Brain microvascular endothelial cell (primary cell): ENCODE data around the gene VAPB.

ENCODE experiments used
- DNase-seq: peaks from one replicate; pipeline ENCODE4 v3.0.0-alpha.2; 2020
- H3K27ac ChIP-seq: fragments of 250-450 bp; sonication (Bioruptor Pico); 2 replicates; pipeline ENCODE4 v1.5.1; 2020; ENCODE audit warnings: mild to moderate bottlenecking, moderate library complexity
- H3K27me3 ChIP-seq: fragments of 250-450 bp; sonication (Bioruptor Pico); replicated peaks from 2 replicates; pipeline ENCODE4 v1.5.1; 2020; ENCODE audit warnings: mild to moderate bottlenecking
- H3K36me3 ChIP-seq: fragments of 250-450 bp; sonication (Bioruptor Pico); replicated peaks from 2 replicates; pipeline ENCODE4 v1.5.1; 2020; ENCODE audit warnings: mild to moderate bottlenecking
- H3K4me3 ChIP-seq: 2 replicates; pipeline ENCODE4 v1.5.1; 2011; ENCODE audit warnings: low read depth, mild to moderate bottlenecking, control low read depth, low read length, moderate library complexity
- CTCF ChIP-seq: IDR thresholded peaks from 2 replicates; pipeline ENCODE4 v1.5.1; 2011; ENCODE audit warnings: low read depth, mild to moderate bottlenecking, moderate library complexity, low read length, control low read depth, inconsistent platforms; ENCODE audit errors: missing control alignments
- in situ Hi-C: cut with HindIII; loops from 2 replicates; pipeline ENCODE4 v1.10.0; 2017; ENCODE audit warnings: low sequenced_read_pairs, low pct_ligation_motif_present

The VAPB gene

GRCh38 chr20:58470336-58471192 is 81.5 kb downstream of the VAPB start:
- no peak for TF ChIP-seq CTCF
- DNase-seq: no peak
- Histone ChIP-seq H3K27ac (no peak overlapping the region), H3K4me3 (no peak overlapping the region), H3K36me3 (no peaks in the 10 kb centered on the region), H3K27me3 (no peaks in the 10 kb centered on the region)
- in situ Hi-C loops: no loop called here

GRCh38 chr20:58471193-58472164 is 82.5 kb downstream of the VAPB start:
- no peak for TF ChIP-seq CTCF
- Histone ChIP-seq H3K27ac (no peak overlapping the region), H3K4me3 (no peak overlapping the region), H3K36me3 (no peaks in the 10 kb centered on the region), H3K27me3 (no peaks in the 10 kb centered on the region)
- DNase-seq: no peak
- in situ Hi-C loops: no loop called here

GRCh38 chr20:58472273-58473018 is 83.4 kb downstream of the VAPB start:
- Histone ChIP-seq H3K4me3 (no peak overlapping the region), H3K27ac (no peak overlapping the region), H3K27me3 (no peaks in the 10 kb centered on the region), H3K36me3 (no peaks in the 10 kb centered on the region)
- no peak for DNase-seq
- in situ Hi-C loops: no loop called here
- no peak for TF ChIP-seq CTCF

- in situ Hi-C loops: no loop called here
- TF ChIP-seq CTCF: no peak
- no peak overlapping the region for H3K27ac ChIP-seq
- no peaks in the 10 kb centered on the region for H3K36me3 ChIP-seq
- no peak overlapping the region for H3K4me3 ChIP-seq
- H3K27me3 ChIP-seq: no peaks in the 10 kb centered on the region
- no peak for DNase-seq
These were observed 84.7 kb downstream of the VAPB start for GRCh38 chr20:58473453-58474425.

GRCh38 chr20:58475466-58475865 is 86.4 kb downstream of the VAPB start:
- Histone ChIP-seq H3K27me3 (no peaks in the 10 kb centered on the region), H3K27ac (no peak overlapping the region), H3K36me3 (no peaks in the 10 kb centered on the region), H3K4me3 (no peak overlapping the region)
- TF ChIP-seq CTCF: no peak
- in situ Hi-C loops: no loop called here
- DNase-seq: no peak
